ENCODE results near the gene GP1BA.
A peak's percentile ranks its signal among the peaks of the same experiment; 100 is the strongest.

Gene GP1BA

GRCh38 chr17:4978726-4979125, 46.6 kb downstream of the GP1BA start:
- no peak for DNase-seq

- DNase-seq, result peak; percentile 45
Measured at GRCh38 chr17:4980644-4981216, 48.7 kb downstream of the GP1BA start.

- DNase-seq, result no peak
Measured at GRCh38 chr17:4982305-4982704, 50.2 kb downstream of the GP1BA start.
